Forelimb muscle (tissue), 1 donor: ENCODE data around the gene LRRC1. TPM values are rescaled to one million over a fixed set of nuclear protein-coding genes. Genes with fewer than 3 reads are reported as not detected.
A peak's percentile ranks its signal among the peaks of the same experiment; 100 is the strongest.
"Not testable (repeated sequence)": the region's sequence is repeated elsewhere in the genome, so short reads cannot be mapped to it uniquely, and the experiment has no call there.

Experiments
- DNase-seq: peaks from one replicate; pipeline ENCODE4 v3.0.0-alpha.2; 2013; ENCODE audit warnings: low read depth
- polyA plus RNA-seq: library from polyadenylated mRNA; unstranded; fragments of 120-200 nt; gene quantifications from one replicate; pipeline ENCODE4 v1.2.1, GENCODE V29; 2013; ENCODE audit not compliant: insufficient read length

Gene LRRC1
- polyA plus RNA-seq, 1 donor = 7.5 TPM

- no peak for DNase-seq
Observed at GRCh38 chr6:53792973-53793317, 1.9 kb upstream of the LRRC1 start.

DNA sequence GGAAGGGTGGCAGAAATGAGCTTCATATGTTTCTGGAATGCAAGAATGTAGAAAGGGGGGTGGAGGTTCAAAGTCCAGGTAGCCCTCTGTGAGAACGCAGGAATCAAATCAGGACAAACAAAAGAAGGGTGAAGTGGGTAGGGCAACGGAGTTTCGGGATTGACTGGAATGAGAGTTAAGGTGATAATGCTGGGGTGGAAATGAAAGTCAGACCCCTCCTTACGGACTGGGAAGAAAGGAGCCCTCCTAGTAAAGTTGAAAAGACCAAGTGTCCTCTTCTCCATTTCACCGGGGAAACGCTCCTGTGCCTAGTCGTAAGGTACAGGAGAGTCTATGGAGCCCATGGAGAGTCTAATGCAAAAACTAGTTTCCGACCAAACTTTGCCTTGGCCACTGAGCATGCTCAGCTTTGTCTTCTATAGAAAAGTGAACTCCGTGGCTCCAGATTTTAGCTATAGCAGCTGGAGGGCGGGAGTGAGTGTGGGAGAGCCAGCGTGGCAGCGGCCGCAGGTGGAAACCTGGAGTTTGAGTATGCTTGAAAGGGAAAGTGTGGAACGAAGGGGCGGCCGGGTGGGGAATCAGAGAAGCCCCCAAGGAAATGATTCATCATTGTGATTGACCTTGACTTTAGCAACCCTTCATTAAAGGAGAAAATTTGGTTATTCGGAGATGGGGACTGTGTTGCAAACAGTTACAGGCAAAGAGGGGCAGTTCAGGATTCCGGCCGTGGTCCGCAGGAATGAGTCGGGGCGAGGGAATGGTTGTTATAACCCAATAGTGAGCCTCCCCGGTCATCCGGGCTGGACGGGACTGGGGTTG, 1.3 kb upstream of the LRRC1 start:
- peak; percentile 65 for DNase-seq

GRCh38 chr6:53794137-53794719, 577 bp upstream of the LRRC1 start:
- no peak for DNase-seq

GRCh38 chr6:53795340-53795701, 516 bp downstream of the LRRC1 start:
- no peak for DNase-seq

DNA sequence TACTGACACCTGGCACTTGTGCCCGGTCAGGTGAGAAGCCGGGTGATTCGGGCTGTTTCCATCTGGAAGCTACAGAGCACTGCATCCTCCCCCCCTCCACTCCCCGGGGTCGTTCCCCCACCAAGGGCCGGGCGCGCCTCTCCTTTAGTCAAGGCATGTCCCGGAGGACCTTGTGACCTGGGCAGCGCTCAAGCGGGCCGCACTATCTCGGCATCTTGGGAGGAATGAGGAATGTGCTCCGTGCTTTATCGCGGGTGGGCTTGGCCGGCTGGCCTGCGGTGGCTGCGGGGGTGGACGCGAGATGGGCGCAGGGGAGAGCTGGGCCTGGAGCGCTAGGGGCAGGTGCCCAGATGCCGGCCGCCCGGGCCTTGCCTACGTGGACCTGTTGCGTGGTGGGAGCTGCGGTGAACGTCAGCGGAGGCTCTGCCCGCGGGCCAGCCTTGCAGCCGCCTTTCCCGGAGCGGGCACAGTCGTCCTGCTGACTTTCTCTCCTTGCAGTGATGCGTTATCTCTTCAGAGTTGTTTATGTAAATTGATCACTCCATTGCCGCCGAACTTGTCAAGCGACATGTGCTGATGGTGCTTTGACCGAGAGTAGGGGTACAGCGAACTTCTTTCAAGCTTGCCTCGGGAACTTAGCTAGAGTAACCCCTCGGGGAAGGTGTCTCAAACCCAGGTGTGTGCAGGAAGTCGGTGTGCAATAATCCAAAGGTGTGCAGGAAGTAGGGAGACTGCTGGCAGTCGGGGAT, 1.1 kb downstream of the LRRC1 start:
- DNase-seq = no peak

GRCh38 chr6:53796451-53796780, 1.6 kb downstream of the LRRC1 start:
- no peak for DNase-seq

- no peak for DNase-seq
Observed at GRCh38 chr6:53796791-53797190, 2.0 kb downstream of the LRRC1 start.

DNA sequence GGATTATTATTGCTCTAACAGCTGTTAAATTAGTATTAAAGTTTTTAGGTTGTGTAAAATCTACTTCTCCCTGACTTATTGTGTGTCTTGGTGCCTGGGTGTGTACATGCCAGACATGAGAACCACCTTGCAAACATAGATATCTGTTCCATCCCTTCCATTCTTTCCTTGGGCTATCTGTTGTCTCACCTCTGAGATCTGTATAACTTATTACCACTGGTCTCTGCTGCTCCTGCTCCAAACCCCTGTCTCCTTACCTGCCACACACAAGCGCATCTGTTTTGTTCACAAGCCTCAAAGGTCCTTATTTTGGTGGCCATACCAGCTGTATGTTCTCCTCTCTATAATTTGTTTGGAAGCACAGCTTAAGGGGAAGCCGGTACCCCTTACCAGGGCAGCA, 2.5 kb downstream of the LRRC1 start:
- DNase-seq = no peak

DNA sequence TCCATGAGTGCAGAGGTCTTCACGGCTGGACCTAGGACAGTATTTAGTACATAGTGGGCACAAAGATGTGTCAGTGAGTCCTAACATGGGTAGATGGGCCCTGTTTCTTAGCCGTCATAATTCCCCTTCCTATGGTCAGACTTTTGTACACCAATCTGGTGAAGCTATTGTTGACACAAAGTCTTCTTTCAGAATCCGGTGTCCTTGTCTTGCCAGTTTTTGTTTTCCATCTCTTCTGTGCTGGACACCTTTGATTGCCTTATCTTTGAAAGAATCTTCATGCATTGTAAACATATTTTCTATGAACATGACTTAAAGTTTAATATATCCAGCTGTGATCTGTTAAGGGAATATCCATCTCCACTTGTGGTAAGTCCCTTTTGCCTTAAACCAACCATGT, 4.5 kb downstream of the LRRC1 start:
- no peak for DNase-seq

- no peak for DNase-seq
Observed at GRCh38 chr6:53801022-53801421, 6.2 kb downstream of the LRRC1 start.

DNA sequence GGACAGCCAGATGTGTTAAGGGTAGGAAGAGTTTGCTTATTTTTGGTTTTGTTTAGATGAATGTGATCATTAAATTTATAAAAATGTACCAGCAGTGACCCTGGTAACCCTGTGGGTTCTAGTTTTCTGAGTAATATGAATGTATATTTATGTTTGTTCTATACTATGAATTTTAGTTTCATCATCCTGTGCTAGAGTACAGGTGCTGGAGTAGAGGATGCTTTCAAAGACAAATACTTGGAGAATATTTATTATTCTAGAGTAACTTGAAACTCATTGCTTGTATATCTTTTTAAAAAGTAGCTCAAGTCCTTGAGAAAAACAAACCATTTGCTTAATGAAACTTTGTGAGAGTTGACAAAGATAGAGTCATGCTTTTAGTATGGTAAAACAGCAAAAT, 7.8 kb downstream of the LRRC1 start:
- DNase-seq = no peak

DNA sequence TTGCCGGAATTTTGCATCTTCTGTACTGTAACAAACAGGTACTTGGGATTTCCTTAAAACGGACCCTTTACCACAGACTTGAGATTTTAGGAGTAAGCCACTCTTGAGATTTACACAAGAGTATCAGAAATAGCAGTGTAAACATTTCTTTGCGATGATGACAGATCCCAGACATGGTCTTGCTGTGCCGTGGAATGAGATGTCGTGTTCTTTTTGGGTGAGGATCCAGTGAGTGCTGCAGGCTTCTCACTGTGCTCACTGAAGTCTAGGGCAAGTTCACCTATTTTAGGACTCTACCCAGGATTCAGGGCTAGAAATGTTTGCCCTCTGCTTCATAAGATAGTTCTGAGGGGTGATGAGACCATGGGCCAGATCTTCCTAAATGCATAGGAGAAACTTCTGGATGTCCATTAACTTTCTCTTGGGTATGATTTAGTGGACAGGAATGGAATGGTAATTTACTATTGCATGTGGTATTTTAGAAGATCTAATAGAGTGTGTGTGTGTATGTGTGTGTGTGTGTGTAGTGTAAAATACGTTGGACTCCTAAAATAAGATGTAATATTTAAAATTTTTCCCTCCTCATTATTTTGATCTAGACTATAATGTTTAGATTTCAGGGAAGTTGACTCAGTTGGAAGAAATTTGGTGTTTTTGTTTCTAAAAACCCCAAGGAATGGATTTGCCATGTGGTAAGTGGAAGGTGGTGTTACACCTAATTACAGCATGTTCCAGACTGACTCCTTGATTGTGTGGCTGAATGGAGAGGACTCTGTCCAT, 8.5 kb downstream of the LRRC1 start:
- no peak for DNase-seq

GRCh38 chr6:53805016-53805415, 10.2 kb downstream of the LRRC1 start:
- DNase-seq = no peak

DNA sequence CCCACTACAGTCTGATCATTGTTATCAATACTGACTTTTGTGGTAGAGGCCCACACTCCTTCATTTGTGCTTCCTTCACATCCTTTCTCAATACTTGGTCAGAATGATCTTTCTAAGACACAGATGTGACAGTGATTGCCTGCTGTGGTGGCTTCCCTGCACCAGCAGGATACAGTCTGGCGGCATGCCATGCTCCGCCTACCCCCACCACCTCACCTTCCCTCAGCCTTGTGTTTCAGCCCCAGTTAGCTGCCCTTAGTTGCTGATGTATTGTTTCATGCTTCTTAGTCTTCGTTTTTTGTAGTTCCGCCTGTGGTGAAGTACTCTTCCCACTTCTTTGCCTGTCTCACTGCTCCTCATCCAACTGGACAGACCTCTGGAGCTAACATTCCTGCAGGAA, 10.9 kb downstream of the LRRC1 start:
- DNase-seq = no peak

GRCh38 chr6:53807606-53808005, 12.8 kb downstream of the LRRC1 start:
- DNase-seq = not testable (repeated sequence)

GRCh38 chr6:53808302-53808881, 13.6 kb downstream of the LRRC1 start:
- no peak for DNase-seq

DNA sequence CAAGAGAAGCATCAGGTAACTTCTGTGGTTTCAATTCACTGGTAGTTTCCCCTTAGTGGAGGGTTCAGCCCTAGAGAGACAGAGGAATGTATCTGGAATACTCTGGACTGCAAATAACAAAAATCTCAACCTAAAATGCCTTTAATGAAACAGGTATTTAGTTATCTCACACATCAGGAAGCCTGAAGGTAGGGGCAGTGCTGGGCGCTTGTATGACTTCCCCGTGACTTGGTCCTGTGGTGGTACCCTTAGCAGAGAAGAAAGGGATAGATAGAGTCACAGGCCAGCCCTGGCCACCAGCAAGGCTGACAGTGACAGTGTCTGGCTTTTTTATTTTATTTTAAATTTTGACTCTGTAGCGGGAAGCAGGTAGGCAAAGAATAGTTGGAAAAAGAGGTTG, 14.9 kb downstream of the LRRC1 start:
- no peak for DNase-seq

DNA sequence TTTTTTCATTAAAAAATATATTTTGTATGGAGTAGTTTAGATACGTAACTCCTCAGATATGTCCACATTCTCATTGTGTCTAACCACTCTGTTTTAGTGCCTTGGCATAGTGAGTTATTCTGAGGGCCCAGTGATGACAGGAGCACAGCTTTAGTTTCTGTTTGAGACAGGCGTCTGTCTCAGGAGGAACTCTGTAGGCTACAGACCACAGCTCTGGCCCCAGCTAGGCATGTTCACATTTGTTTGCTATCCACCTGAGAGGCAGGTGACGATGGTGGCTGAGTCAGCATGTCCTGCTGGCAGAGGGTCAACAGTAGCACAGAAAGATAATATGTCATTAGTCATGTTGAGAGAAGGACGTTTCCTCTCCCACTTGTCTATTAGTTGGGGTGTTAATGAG, 16.3 kb downstream of the LRRC1 start:
- no peak for DNase-seq

GRCh38 chr6:53811746-53812145, 16.9 kb downstream of the LRRC1 start:
- DNase-seq = no peak

DNA sequence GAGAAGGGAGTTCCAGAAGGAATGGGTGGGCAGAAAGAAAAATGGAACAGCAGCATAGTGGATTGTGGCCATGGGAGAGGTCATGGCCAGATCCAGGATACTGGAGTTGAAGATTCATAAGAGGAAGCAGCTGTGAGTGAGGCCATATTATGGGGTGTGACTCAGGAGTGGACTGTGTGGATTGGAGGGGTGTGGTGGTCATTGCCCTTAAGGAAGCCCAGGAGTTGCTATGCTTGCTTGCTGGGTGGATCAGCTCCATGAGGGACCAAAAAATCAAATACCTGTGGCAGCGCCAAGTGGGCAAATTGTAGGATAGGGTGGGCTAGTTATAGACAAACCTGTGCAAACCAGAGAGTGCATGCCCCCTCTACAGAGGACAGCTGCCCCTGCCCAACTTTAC, 18.3 kb downstream of the LRRC1 start:
- DNase-seq = no peak

- no peak for DNase-seq
Observed at GRCh38 chr6:53813801-53814200, 19.0 kb downstream of the LRRC1 start.

DNA sequence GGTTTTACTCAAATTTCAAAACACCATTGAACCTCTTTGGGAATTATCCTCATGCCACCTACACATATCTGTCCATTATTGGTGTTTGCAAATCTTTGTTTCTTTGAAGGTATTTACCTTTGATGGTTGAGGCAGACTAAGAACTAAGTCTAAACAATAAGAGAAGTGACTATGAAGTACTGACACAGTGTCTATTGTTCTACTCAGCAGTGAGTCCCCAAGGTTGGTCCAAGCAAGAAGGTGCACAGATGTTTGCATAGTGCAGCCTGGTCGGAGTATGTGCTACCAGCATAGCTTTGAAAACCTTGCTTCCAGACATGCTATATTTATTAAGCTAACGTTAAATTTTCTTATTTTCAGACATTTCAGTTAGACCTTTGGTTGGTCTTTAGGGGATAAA, 19.5 kb downstream of the LRRC1 start:
- no peak for DNase-seq
